Subcutaneous adipose tissue (tissue), 4 donors: ENCODE results near the gene FOXP1. TPM values are rescaled to one million over a fixed set of nuclear protein-coding genes. Genes with fewer than 3 reads are reported as not detected.

Source experiments
- total RNA-seq, 4 donors: library from RNA; depleted of rRNA; stranded (reverse); fragments of >200 nt; gene quantifications; one replicate each; pipeline ENCODE4 v1.1.0, GENCODE V29; 2016
- TF ChIP-seq, protein P1 (sequence below): fragments of 450-650 bp; IDR thresholded peaks from one replicate; pipeline ENCODE4 v1.5.1; 2016; ENCODE audit warnings: low read depth, mild to moderate bottlenecking, control low read depth, antibody characterized with exemption, moderate library complexity

Gene FOXP1
- total RNA-seq, 4 donors from 2014 or later: 70.5 to 96.7 (median 88.0) TPM

DNA sequence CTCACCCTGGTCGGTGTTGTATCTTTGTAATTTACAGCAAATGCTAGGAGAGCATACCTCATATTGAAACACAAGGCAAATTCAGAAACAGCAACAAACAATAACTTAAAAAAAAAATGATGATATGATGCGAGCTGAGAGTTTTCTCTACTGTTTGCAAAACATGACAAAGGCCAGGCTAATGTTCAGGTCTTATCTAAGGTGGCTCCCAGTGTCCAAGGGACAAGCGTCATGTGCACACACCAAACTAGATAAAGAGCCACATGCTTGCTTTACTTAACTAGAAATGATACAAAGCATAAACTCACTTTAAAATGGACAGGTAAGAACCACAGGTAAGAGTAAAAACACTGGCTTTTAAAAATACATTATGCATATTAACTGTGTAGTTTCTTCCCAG lies 375.9 kb downstream of the FOXP1 start:
- TF ChIP-seq, protein P1, sequence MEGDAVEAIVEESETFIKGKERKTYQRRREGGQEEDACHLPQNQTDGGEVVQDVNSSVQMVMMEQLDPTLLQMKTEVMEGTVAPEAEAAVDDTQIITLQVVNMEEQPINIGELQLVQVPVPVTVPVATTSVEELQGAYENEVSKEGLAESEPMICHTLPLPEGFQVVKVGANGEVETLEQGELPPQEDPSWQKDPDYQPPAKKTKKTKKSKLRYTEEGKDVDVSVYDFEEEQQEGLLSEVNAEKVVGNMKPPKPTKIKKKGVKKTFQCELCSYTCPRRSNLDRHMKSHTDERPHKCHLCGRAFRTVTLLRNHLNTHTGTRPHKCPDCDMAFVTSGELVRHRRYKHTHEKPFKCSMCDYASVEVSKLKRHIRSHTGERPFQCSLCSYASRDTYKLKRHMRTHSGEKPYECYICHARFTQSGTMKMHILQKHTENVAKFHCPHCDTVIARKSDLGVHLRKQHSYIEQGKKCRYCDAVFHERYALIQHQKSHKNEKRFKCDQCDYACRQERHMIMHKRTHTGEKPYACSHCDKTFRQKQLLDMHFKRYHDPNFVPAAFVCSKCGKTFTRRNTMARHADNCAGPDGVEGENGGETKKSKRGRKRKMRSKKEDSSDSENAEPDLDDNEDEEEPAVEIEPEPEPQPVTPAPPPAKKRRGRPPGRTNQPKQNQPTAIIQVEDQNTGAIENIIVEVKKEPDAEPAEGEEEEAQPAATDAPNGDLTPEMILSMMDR: no peak

DNA sequence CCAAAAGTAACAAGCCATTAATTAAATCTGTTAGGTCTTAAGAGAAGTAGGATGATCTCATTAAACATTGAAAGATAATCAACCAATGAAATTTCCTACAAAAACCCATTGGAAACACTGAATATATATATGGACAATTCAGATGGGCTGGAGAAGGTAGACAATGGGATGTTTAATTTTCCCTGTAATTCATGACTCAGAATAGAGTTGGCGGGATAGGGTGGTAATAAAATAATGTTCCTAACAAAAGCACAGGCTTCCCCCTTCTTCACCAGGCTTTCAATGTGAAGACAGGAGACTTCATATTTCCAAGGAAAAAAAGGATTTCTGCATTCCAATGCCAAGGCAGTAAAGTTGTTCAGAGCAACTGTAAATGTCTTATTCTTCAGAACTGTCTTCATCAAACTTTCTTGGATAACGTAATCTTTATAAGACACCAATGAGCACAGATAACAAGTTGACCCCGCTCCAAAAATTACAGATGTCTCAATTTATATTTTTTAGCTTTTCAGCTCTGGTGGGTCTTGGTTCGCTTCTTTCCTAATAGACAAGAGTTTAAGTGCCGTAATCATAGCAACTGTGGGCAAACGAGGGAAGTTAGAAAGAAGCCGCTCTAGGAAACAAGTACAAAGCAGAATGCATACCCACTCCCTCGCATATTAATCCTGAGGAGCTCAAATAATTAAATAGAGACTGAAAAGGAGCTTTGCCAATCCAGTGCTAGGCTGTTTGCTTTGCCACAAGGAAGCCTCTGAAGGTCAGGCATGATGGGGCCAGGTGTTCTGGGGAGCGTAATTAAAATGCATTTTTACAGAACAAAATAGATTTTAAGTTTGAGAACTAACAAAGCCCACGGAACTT lies 377.0 kb downstream of the FOXP1 start:
- TF ChIP-seq, protein P1: no peak

DNA sequence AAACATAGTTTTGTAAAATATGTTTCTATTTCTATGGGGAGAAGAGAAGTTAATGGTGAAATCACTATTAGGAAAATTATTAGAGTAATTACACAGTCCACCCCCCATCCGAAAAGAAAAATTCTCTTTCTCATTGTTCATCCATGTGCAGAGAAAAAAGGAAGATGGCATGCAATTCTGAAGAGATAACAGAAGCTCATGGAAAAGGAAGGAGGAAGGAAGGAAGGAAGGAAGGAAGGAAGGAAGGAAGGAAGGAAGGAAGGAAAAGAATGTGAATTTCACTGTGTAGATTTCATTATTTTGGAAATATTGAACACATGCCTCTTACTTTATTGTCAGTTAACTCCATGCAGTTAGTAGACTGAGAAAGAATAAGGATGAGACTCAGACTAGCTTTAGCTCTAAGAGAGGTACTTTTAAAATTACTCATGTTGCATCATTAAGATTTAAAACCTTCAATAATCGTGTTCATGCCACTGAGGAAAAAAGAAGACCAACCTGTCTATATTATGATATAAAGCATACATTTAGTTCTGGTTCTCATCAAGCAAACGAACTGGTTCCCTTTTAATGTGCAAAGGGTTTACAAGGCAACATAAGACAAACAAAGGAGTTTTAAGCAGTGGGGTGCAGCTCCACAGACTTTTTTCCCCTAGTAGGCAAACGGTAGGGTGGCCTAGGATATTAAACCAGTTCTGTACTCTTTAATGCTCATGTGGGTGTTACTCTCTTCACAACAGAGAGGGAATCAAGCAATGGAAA lies 379.6 kb downstream of the FOXP1 start:
- TF ChIP-seq, protein P1: no peak

DNA sequence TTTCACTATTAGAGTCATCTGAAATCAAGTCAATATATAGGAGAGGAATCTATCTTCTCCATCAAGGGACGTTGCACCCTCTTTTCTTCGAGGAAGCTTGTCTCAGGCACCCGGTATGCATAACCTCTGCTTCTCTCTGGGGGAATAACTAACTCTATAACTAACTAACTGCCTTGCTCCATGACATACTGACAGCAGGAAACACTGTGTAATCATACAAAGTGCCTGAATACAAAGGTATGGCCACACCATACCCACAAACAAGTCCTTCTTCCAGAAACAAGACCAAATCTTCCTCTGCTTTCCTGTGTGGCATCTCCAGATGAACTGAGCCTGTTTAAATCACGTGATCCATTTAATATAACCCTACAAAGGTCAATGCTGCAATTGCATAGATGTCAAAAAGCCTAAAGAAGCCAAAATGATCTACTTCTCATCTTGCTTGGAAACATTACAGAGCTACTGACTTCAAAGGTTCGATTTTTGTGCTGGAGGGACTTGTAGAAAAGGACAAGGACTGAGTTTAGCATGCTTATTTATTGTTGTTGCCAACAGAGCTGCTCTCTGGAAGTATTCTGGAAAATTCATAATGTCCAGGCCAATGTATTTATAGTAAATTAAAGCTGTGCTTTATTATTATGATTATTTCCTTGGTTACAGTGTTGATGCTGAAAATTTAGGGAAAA lies 380.5 kb downstream of the FOXP1 start:
- TF ChIP-seq, protein P1: no peak

DNA sequence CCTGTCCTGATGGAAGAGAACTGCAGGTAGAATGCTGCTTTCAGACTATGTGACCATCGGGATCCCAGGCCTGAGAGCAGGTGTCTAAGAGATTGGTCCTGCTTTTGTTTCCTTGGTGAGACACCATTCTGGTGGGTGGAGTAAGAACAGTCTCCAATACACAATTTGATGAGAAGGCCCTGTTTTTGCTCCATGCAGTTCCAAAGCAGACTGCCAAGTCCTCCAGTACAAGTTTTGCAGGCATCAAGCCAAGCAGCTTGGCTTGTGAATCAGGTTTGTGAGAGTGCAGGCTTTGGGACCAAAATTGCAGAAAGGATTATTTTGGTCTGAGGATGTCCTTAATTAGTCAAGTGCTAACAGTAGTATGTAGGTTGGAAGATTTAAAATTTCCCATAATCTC lies 381.6 kb downstream of the FOXP1 start:
- TF ChIP-seq, protein P1: no peak

DNA sequence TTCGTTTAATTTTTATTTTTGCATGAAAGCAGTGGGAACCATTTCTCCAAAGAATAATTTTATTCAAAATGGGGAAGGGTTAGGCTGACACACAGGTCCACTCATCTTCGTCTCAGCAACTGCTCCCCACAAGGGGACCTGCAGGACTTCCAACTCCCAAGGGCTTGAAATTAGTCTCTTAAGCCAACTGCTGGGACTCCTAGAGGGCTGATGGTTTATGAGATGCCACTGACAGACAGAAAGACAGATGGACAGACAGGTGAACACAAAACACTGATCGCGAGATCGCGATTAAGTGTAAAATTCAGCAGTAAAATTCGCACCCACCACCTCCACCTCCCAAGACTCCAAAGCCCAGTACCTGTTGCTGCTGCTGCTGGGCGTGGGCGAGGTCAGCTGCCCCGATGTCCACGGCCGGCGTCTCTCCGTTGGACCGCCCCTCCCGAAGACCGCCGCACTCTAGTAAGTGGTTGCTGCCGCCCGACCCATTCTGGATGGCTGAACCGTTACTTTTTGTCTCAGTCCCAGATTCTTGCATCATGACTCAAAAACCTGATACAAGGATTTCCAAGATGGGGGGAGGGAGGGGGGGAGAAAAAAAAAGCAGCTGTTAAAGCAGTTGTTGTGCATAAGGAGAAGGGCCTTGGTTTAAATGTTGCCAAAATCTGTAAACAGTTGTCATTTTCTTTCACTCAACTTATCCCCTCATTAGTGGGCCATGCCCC lies 385.5 kb downstream of the FOXP1 start:
- TF ChIP-seq, protein P1: no peak
